GM19397 (cell line): ENCODE measurements around the gene WIZ.

ENCODE experiments used
- ATAC-seq: cut with Tn5 transposase; IDR thresholded peaks from one replicate; pipeline ENCODE4 v1.9.1; 2021; ENCODE audit warnings: mild to moderate bottlenecking, moderate library complexity; ENCODE audit not compliant: unreplicated experiment

The WIZ gene

GRCh38 chr19:15467734-15468214, 18.0 kb upstream of the WIZ start:
- no peak for ATAC-seq

- ATAC-seq: peak; percentile 44
Measured at GRCh38 chr19:15466851-15467733, 17.3 kb upstream of the WIZ start.

- no peak for ATAC-seq
Measured at GRCh38 chr19:15464394-15465385, 14.9 kb upstream of the WIZ start, which contains the start of gene RASAL3. Gene RASAL3, minus strand, starts transcription at chr19:15464544. Its CDS starts 186 bp downstream, at chr19:15464358.

GRCh38 chr19:15463861-15464371, 14.2 kb upstream of the WIZ start:
- ATAC-seq: no peak

DNA sequence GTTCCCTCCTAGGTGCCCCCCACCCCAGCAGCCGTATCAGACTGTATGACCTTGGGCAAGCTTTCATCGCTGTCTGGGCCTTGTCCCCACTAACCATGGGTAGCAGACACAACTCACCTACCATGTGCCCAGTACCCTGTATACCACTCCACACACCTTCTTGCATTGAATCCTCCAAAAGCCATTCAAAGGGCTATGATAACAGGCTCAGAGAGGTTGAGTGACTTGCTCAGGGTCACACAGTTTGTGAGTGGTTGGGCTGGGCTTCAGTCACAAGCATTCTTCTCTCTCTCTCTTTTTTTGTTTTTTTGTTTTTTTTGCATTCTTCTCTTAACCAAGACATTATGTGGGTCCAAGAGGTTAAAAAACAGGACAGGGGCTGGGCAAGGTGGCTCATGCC, 11.9 kb upstream of the WIZ start:
- no peak for ATAC-seq

- no peak for ATAC-seq
Measured at GRCh38 chr19:15457701-15458484, 8.1 kb upstream of the WIZ start.

- ATAC-seq: no peak
Measured at GRCh38 chr19:15456871-15457700, 7.3 kb upstream of the WIZ start.

DNA sequence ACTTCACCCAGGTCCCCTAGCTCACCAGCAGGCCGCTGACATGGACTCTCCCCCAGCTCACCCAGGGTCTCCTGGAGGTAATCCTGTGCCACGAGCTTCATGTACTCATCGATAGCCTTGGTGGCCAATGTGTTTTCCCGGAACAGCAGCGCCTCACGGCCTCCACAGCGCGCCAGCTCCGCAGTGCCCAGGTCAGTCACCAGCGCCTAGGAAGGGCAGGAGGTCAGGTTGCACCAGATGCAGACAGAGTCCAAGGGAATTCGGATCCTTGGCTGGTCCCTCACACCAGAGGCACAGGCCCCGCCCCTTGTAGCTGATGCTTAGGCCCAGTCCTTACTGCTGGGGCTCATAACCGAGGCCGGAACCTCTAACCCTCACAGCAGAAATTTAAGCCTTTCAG, 6.7 kb upstream of the WIZ start:
- ATAC-seq: no peak

GRCh38 chr19:15455996-15456395, 6.2 kb upstream of the WIZ start:
- ATAC-seq: no peak

- ATAC-seq: no peak
Measured at GRCh38 chr19:15453906-15454860, 4.4 kb upstream of the WIZ start.

- ATAC-seq: no peak
Measured at GRCh38 chr19:15453091-15453578, 3.4 kb upstream of the WIZ start.

DNA sequence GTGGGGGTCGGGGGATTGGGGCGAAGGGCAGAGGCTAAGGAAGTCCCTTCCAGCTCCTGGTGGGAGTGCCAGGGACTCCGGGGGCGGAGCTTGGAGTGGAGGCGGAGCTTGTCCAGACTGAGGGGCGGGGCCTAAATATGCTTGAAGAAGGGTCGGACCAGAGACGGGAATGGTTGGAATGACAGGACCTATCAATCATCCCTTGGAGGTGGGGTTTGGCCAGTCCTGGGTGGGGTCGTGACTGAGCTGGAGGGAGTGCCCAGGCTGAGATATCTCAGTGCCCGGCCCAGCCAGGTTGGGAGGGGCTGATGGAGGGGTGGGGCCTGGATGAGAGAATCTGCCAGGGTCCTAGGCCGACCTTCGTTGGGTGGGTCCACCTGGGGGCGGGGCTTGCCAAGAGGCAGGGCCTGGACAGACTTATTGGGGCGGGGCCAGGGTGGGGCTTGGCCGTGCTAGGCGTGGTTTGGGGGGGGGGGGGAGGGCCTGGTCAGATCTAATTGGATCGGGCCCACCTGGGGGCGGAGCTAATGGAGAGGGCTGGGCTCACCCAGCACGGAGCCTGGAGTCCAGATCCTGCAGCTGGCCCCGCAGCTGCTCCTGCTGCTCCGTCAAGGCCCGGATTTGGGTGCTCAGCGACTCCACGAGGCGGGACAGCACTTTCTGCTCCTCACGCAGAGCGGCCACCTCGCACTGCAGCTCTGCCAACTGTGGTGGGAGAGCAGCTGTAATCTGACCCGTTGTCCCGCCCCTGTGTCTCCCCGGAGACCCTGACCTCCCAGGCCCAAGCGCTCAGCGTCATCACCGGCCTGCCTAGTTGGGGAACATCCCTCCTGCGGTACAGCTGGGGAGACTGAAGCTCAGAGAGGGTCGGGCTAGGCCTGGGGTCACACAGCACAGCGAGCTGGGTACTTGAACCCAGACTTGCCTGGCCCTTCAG, 2.6 kb upstream of the WIZ start:
- ATAC-seq: no peak

DNA sequence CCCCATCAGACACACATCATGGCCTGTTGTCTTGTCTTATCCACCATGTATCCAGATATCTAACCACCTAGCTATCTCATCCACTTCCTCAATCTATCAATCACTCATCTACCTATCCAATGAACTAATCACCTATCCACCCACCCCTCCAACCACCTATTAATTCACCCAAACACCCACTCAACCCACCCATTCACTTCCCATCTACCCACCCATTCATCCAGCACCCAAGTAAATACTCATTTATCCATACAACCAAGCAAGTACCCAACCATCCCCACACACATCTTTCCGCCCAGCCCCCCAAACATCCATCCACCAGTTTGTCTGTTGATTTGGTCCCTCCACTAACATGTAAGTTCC, 753 bp upstream of the WIZ start:
- no peak for ATAC-seq

DNA sequence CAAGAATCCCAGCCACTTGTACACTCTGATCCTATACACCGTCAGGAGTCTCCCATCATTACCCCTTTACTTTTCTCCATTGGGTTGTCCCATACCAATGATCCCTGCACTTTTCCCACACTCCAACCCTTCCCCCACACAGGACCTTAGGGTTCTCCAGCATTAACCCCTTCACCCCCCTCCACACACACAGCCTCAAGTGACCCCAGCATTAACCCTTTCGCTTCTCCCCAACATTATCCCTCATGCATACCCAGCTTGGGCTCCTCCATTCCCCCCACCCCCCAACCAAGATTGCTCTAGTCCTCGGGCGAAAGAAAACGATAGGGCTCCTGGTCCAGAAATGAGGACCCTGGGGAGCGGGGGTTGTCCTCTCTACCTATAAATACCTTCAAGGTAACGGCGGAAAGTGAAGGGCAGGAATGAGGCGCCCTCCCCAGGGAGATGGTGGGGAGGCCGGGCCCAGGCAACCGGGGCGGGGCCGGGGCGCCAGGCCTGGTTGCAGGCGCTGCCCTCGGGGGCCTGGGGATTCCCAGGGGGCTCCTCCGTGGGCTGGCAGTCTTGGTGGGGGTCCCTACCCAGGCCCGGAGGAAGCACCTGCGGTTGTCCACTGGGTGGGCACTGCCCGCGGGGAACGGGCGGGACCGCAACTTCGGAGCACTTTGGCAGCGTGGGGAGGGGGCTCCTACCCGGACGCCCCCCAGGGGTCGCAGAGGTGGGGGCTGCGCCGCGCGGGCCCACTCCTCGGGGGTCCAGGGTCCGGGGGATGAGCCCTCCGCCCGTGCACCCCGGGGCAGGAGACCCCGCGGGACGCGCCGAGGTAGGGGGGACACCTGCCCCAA, 757 bp downstream of the WIZ start:
- peak; percentile 10 for ATAC-seq

- no peak for ATAC-seq
Measured at GRCh38 chr19:15448044-15448777, 1.5 kb downstream of the WIZ start.

- ATAC-seq: no peak
Measured at GRCh38 chr19:15447057-15447456, 2.7 kb downstream of the WIZ start.
